Breast epithelium (tissue), 3 donors: ENCODE data around the gene AP5S1.

Experiments used
- POLR2A ChIP-seq: fragments of 450-650 bp; IDR thresholded peaks from one replicate; pipeline ENCODE4 v1.6.1; 2016; ENCODE audit warnings: antibody characterized with exemption, mild to moderate bottlenecking, moderate library complexity
- POLR2AphosphoS5 ChIP-seq, 3 donors: sonication (generic); formaldehyde crosslinking; IDR thresholded peaks; one replicate each; pipeline ENCODE4 v1.6.1; 2017; ENCODE audit warnings: antibody characterized with exemption in 3 of 3
- TF ChIP-seq, protein P1 (sequence below), 3 donors: fragments of 450-650 bp; IDR thresholded peaks; one replicate each; pipeline ENCODE4 v1.5.1; 2016 to 2017; ENCODE audit warnings: antibody characterized with exemption in 3 of 3, mild to moderate bottlenecking in 3 of 3, moderate library complexity in 3 of 3

DNA sequence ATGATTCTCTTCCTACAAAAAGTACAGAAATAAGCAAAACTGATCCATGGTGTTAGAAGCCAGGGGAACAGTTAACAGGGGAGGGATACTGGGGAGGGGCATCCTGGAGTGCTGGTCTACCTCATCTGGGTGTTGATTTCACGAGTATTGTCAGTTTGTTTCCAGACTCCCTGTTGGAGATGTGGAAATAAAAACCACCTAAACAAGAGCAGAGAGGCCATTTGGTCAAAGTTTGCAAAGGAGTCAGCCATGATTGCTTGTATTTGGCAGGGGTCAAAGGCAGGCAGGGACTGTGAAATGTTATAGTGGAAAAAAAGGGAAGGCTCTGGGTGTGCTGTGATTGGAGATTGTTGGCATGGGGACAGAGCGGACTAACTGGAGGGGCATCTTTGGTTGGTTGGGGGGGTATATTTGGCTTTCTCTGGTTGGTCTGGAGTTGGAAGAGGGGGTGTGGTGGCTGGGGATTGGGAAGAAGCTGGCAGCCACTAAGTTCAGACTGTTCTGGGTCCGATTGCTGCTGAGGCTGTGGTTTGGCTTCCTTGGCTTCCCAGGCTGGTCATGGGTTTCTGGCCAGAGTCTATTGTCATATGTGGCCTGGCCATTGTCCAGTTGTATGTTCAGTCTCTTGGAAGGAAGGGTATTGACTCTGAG lies 54.0 kb downstream of the AP5S1 start:
- TF ChIP-seq, protein P1, sequence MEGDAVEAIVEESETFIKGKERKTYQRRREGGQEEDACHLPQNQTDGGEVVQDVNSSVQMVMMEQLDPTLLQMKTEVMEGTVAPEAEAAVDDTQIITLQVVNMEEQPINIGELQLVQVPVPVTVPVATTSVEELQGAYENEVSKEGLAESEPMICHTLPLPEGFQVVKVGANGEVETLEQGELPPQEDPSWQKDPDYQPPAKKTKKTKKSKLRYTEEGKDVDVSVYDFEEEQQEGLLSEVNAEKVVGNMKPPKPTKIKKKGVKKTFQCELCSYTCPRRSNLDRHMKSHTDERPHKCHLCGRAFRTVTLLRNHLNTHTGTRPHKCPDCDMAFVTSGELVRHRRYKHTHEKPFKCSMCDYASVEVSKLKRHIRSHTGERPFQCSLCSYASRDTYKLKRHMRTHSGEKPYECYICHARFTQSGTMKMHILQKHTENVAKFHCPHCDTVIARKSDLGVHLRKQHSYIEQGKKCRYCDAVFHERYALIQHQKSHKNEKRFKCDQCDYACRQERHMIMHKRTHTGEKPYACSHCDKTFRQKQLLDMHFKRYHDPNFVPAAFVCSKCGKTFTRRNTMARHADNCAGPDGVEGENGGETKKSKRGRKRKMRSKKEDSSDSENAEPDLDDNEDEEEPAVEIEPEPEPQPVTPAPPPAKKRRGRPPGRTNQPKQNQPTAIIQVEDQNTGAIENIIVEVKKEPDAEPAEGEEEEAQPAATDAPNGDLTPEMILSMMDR (IDR thresholded peaks at IDR 0.05) = no peak
- TF ChIP-seq POLR2A (no peak), POLR2AphosphoS5 (IDR thresholded peaks at IDR 0.05) (no peak)
